Measurements from ENCODE around the gene GLO1. TPM values are rescaled to one million over a fixed set of nuclear protein-coding genes. Genes with fewer than 3 reads are reported as not detected.

Gene GLO1
- total and polyA plus RNA-seq, 2 experiments from 2014 or later: 122 to 219 TPM

DNA sequence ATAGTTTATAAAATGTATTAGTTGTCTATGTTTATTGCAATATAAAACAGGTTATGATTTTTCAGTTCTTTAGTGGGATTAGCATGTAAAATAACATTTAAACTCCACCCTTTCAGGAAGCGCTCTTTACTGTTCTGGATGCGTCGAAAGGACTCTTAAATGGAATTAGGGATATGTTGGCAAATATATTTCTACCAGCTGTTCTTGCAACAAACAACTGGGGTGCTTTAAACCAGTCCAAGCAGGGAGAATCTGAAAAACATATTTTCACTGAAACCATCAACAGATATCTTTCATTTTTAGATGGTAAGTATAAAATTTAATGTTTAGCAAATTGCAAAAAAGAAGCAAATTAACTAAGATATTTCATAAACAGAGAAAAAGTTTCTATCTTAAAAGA, 34.0 kb upstream of the GLO1 start:
- H3K36me3 ChIP-seq: no peaks in the 10 kb centered on the region
- H3K9me3 ChIP-seq (ENCODE audit: low read depth): no peaks in the 10 kb centered on the region
- no peak for DNase-seq (ENCODE audit: low read depth in 1 of 2, low spot score in 1 of 2)
- H3K4me3 ChIP-seq: no peak overlapping the region
- peaks cover 4% of the 10 kb centered on the region for H3K27me3 ChIP-seq
- H3K4me1 ChIP-seq (ENCODE audit: low read depth): no peaks in the 10 kb centered on the region
- no peak overlapping the region for H3K27ac ChIP-seq
- TF ChIP-seq, protein P1, sequence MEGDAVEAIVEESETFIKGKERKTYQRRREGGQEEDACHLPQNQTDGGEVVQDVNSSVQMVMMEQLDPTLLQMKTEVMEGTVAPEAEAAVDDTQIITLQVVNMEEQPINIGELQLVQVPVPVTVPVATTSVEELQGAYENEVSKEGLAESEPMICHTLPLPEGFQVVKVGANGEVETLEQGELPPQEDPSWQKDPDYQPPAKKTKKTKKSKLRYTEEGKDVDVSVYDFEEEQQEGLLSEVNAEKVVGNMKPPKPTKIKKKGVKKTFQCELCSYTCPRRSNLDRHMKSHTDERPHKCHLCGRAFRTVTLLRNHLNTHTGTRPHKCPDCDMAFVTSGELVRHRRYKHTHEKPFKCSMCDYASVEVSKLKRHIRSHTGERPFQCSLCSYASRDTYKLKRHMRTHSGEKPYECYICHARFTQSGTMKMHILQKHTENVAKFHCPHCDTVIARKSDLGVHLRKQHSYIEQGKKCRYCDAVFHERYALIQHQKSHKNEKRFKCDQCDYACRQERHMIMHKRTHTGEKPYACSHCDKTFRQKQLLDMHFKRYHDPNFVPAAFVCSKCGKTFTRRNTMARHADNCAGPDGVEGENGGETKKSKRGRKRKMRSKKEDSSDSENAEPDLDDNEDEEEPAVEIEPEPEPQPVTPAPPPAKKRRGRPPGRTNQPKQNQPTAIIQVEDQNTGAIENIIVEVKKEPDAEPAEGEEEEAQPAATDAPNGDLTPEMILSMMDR (IDR thresholded peaks at IDR 0.05; ENCODE audit: low read depth, low read length): no peak

DNA sequence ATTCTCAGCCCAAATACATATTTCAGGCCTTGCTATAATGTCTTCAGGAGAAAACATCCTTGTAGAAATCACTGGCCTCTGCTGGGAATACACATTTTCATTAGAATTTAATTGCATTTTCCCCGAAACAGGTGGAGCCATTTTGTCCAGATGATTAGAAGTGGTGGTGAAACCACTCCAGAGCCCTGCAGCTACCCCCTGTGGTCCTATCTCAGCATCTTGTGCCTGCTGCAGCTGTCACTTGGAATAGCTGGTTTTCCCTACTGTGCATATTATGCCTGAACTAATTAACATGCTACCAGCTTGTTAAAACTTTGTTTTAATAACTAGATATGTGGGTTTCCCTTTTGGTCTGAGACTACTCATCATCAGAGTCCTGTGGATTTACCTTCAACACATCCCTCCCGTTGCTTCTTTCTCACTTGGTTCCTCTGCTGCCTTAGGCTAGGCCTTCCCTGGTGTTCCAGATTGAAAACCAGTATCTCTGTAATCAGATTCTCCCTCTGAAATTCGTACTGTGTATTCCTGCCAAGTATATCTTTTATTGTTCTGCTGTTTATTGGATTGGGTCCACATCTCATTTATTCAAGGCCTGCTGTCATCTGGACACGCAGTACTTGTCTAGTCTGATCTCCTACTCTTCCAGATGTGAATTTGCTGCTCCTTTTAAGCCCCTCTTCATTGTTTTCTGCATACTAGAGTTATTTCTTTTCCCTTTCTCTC, 27.4 kb upstream of the GLO1 start:
- no peak for DNase-seq (ENCODE audit: low read depth in 1 of 2, low spot score in 1 of 2)
- Histone ChIP-seq H3K27me3 (no peaks in the 10 kb centered on the region), H3K4me1 (ENCODE audit: low read depth) (no peaks in the 10 kb centered on the region), H3K4me3 (no peak overlapping the region), H3K9me3 (ENCODE audit: low read depth) (no peaks in the 10 kb centered on the region), H3K27ac (no peak overlapping the region), H3K36me3 (no peaks in the 10 kb centered on the region)
- TF ChIP-seq, protein P1 (IDR thresholded peaks at IDR 0.05; ENCODE audit: low read depth, low read length): no peak

DNA sequence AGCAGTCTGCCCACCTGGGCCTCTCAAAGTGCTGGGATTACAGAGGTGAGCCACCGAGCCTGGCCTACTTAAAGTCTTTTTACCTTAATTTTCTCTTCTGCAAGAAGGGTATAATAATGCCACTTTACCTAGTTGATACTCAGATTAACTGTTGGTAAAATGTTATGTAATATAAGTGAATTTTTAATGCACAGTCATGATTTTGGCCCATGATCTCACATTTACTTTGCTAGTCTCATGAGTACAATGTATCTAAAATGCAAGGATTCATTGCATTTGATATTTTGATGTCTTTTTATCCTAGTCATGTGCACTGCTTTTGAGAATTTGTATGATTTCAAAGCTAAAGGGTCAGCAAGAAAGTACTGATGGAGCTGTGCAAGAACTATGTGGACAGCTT, 25.3 kb upstream of the GLO1 start:
- no peak for DNase-seq (ENCODE audit: low read depth in 1 of 2, low spot score in 1 of 2)
- TF ChIP-seq, protein P1 (IDR thresholded peaks at IDR 0.05; ENCODE audit: low read depth, low read length): no peak
- Histone ChIP-seq H3K9me3 (ENCODE audit: low read depth) (no peaks in the 10 kb centered on the region), H3K36me3 (no peaks in the 10 kb centered on the region), H3K27me3 (no peaks in the 10 kb centered on the region), H3K4me1 (ENCODE audit: low read depth) (no peaks in the 10 kb centered on the region), H3K4me3 (no peak overlapping the region), H3K27ac (no peak overlapping the region)

DNA sequence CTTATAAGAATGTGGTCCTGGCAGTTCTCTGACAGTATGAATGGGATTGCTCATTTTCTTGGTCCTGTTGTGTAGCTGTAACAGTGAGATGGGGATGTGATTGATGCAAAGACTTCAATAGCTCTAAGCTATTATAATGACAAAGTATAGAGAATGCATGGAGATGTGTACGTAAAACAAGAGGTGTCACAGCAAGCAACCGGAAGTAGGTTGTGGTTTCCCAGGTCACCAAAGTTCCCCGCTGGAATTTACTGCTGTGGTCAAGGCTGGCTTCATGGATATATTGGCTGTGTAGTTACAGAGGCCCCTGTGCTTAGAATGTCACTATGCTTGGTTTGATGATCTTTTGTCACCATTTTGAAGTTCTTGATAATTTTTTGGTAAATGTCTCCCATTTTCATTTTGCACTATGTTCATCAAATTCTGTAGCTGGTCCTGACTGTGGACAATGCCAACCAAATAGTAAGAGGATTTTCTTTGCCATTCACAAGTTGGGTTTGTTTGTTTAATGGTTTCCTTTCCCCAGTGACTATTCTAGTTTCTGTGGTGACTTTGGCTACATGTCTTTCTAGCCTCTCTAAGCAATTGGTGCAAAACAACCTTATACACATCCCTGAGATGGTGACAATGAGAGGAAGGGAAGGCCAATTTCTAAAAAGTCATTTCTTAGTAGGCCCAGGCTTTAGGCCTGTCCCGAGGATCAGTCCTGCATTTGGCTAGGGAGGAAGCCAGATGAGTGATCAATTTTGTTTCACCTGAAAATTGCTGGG, 22.7 kb upstream of the GLO1 start:
- H3K36me3 ChIP-seq: no peaks in the 10 kb centered on the region
- no peak for DNase-seq (ENCODE audit: low read depth in 1 of 2, low spot score in 1 of 2)
- no peak overlapping the region for H3K4me3 ChIP-seq
- no peaks in the 10 kb centered on the region for H3K27me3 ChIP-seq
- TF ChIP-seq, protein P1 (IDR thresholded peaks at IDR 0.05; ENCODE audit: low read depth, low read length): no peak
- no peaks in the 10 kb centered on the region for H3K9me3 ChIP-seq (ENCODE audit: low read depth)
- H3K4me1 ChIP-seq (ENCODE audit: low read depth): no peaks in the 10 kb centered on the region
- no peak overlapping the region for H3K27ac ChIP-seq

DNA sequence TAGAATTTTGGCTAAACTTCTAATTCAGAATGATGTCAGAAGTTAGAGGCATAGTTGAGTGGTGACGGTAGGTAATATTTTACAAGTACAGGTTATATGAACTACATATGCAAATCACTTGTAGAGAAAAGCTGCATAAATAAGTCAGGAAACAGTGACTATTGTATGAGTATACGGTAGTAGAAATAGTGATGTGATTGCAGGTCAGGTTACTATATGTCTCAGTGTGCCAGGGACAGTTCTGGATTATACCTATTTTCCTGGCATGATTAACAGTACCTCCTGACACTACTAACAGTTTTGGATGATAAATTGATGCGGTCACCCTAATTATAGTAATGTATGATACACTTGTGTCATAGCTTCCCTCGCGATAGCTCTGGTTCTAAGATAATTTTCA, 21.4 kb upstream of the GLO1 start:
- TF ChIP-seq, protein P1 (IDR thresholded peaks at IDR 0.05; ENCODE audit: low read depth, low read length): no peak
- H3K4me1 ChIP-seq (ENCODE audit: low read depth): no peaks in the 10 kb centered on the region
- DNase-seq (ENCODE audit: low read depth in 1 of 2, low spot score in 1 of 2): no peak

More for the DNA sequence above, 21.4 kb upstream of the GLO1 start:
- H3K9me3 ChIP-seq (ENCODE audit: low read depth): no peaks in the 10 kb centered on the region
- no peaks in the 10 kb centered on the region for H3K36me3 ChIP-seq
- no peak overlapping the region for H3K4me3 ChIP-seq
- no peaks in the 10 kb centered on the region for H3K27me3 ChIP-seq
- H3K27ac ChIP-seq: no peak overlapping the region
